ENCODE data around the gene LRRN2.
"Not testable (repeated sequence)": the region's sequence is repeated elsewhere in the genome, so short reads cannot be mapped to it uniquely, and the experiment has no call there.

The LRRN2 gene

DNA sequence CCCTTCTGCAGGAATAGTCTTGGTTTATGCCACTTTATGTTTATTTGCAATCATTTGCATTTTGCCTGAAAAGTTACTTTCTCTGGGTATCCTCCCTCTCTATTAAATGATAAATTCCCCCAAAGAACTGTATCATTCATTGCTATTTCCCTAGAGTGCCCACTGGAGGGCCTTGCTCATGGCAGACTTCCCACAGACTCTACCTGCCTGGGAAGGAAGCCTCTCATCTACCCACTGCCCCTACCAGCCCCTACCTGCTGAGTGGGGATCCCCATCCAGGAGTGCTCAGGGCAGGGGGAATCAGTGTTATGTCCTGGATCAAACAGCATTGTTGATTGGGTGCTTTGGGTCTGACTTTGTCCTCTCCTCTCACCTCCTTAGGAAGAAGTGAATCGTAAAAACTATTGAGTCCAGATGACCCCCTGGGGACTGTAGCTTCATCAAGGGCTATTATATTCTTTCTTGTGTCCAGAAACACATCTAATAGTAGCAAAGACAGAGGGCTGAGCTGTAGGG is 6.8 kb upstream of the LRRN2 start:
- no peak for DNase-seq (ENCODE audit: low spot score)

DNA sequence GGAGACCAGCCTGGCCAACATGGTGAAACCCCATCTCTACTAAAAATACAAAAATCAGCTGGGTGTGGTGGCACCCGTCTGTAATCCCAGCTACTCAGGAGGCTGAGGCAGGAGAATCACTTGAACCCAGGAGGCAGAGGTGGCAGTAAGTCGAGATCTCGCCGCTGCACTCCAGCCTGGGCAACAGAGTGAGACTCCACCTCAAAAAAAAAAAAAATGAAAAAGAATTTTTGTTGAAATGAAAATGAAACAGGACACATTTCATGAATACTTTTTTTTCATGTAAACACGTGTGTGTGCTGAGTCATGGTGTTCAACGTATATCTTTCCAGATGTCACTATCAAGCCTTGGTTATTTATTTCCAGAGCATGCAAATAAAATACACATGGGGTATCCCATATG is 5.8 kb upstream of the LRRN2 start:
- DNase-seq (ENCODE audit: low spot score), result not testable (repeated sequence)

DNA sequence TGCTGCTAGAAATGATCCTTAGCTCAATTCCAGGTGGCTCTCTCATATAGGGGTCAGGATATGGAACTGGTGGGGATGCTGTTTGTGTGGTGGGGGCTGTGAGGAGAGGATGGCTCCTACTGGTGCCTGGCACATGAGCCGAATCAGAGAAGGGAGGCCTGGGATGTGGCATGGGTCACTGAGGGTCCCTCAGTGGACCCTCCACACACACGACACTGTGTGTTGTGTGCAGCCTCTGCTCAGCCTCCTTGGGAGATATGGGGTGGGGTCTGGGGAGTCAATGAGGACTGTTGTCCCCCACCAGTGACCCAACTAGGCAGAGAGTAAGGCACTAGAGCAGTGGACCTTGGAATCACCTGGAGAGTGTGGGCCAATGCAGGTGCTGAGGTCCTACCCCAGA is 3.2 kb upstream of the LRRN2 start:
- no peak for DNase-seq (ENCODE audit: low spot score)

DNA sequence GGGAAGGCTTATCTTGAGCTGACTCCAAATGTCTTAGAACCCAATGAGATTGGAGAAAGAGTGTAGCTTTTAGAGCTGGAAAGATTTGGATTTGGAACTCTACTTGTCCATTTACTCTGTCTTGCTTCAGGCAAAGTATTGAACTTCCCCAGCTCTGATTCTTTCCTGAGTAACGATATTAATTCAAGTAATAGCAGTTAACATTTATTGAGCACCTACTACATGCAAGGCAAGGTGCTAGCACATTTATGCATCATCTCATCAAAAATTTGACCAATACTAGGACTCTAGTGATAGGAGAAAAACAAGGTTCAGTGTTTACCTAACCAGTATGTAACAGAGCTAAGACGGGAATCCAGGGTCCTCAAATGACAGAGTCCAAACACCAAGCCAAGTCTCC is 2.5 kb upstream of the LRRN2 start:
- DNase-seq (ENCODE audit: low spot score), result no peak

DNA sequence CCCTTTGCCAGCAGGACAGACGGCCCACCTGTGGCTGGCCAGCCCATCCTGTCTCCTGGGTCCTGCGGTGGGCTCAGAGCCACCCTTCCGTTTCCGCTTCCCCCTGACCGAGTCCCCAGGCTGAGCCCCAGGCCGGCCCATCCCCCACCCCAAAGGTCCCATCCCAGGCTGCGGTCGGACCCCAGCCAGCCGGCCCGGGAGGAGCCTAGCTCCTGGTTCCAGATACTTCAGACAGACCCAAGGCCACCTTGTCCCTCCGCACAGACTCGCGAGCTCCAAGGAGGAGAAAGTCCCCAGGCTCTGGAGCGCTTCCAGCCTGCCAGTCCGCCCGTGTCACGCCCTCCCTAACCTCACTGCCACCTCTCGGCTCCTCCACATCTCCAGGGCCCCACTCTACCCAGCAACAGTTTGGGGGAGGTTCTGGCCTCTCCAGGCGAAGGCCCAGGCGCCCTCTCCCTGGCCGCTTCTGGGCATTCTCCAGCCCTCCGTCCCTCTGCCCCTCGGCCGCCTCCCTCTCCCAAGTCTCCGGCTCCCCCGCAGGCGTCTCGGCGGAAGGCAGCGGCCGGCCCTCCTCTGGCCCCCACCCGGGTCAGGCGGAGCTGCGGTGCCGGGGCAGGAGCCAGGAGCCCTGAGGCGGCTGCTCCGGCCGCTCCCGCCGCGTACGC is 835 bp downstream of the LRRN2 start:
- peak; percentile 75 for DNase-seq (ENCODE audit: low spot score)

DNA sequence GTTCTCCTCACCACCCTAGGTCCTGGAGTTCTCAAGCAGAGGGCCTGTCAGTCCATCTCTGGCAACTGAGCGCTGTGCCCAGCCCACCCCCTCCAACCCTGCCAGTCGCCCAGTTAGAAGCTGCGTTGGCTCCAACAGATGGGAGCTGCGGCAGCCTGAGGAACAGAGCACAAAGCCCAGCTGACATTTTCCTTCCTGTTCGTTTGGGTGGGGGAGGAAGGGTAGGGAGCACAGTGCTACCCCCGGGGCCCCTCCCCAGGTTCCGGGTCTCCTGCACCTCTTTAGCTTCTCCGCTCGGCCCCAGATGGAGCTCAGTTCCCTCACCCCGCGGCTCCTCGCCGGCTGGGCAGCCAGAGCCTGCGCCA is 1.4 kb downstream of the LRRN2 start:
- DNase-seq (ENCODE audit: low spot score), result no peak

DNA sequence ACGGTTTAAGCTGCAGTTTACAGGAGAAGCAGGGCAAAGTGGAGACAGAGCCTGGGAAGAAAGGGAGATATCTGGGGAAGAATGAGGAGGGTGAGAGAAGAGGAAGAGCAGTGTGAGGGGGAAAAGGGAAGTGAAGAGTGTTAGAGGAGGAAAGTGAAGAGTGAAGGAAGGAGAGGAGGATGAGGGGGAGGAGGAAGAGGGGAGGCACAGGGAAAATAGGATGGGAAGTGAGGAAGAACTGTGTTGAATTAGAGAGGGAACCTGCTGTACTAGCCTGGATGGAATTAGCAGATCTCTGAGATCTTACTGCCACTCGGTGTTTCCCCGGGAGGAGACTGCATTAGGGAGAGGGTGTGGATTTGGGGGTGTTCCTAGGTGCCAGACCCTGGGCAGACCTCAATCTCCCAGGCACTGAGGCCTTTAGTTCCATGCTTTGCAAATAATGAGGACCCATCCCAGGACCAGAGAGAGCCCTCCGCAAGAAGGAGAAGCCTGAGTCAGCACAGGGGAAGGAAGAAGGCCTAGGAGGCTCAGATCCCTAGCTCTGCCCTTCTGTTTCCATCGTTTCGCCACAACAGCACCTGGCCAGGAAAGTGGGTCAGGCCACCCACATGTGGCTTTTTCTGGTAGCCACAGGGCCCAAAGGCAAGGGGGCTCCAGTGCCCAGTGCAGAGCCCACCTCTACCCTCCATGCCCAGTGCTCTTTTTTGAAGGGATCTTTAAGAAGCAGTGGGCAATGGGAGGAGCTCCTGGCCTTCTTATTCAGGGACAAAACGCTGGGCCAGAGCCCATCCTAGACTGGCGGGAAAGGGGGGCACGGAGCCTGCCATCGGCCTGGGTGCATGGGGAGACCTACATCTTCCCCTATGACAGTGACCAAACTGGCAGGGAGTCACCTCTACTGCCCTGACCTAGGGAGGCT is 2.0 kb downstream of the LRRN2 start:
- no peak for DNase-seq (ENCODE audit: low spot score)

DNA sequence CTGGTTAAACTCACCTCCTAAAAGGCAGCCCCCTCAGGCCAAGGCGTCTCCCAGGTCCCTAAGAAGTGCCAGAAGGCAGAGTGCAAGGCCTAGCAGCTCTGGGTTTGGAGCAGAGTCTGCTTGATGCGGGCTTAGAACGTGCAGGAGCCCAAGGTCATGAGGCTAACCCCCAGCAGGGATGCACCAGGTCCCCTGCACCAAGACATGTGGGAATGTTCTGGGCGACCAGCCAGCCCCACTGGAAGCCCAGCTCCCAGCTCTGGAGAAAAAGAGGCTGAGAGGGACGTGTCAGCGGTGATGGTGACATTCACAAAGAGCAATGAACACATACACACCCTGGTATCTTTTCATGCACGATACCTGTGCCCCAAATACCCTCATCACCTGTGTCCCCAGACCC is 5.1 kb downstream of the LRRN2 start:
- DNase-seq (ENCODE audit: low spot score), result no peak

DNA sequence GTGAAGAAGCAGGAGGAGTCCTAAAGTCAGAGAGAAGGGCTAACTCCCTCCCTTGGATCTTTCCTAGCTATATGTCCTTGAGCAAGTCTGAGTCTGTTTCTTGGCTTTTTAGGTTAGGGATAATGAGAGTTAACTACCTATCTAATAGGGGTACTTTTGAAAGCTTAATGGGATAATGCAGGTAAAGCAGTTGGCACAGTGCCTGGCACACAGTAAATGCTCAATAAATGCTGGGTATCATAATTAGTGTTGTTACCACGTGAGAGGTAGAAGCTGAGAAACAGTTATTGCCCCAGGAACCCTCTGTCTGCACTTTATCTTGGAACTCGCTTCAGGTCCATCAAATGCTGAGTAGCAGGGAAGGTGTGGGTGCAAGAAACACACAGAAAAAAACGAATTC is 5.5 kb downstream of the LRRN2 start:
- DNase-seq (ENCODE audit: low spot score), result no peak

DNA sequence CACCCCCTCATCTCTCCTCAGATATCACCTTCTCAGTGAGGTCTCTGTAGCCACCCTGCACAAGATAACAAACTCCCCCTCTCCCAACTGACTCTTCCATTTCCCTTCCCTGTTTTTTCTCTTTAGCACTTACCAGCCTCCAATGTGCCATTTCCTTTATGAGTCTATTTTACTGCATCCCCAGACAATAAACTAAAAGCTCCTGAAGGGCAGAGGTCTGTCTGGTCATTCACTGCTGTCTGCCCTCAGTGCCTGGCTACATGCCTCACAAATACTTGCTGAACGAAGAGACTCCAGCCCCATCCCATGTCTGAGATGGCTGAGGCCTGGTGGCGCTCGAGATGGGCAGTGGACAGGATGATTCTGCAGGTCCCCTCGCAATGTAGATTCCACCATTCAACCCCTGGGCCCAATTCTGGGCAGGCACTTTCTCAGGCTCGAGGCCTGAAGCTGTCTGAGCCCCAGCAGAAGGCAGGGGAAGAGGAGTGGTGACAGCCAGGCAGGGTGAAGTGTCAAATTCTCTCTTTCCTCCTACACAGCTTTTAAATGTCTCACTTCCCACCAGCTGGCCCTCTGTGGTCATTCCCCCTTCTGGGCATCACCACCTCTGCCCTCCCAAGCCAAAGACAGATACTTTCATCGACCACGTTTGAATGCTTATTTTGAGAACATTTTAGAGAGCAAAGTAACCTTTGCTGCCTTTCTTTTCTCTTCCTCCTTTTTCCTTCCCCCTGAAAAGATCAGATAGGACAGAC is 6.6 kb downstream of the LRRN2 start:
- DNase-seq (ENCODE audit: low spot score), result no peak

DNA sequence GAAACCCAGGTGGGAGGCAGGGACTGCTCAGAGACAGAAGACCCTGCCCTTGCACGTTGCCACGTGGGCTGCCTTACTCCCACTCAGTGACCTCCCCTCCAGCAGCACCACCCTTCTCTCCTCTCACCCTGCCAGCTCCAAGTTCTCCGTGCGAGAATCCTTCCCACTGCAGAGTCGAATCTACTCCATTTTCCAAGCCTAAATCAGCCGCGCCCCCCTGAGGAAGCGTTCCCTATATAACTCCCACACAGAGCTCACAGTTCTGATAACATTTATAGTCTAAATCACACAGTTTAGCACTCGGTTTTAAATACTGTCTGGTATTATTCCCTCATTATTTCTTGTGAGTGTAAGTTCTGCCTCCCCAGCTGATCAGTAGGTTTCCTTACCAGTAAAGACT is 7.7 kb downstream of the LRRN2 start:
- DNase-seq (ENCODE audit: low spot score), result no peak

DNA sequence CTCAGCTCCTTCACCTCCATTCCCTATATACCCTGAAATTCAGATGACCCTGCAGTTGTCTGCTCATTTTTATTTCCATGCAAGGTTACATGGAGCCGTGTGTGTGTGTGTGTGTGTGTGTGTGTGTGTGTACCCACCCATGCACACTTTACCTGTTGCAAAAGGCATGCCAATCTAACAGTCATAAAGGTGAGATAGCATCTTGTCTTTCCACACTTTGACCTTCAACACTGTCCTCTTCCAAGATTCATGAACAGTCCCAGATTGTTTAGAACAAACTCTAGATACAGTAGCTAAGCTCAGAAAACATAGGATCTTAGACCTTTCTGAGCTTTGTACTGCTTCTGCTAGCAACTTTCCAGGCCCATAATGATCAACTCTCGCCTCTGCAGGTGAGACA is 9.5 kb downstream of the LRRN2 start:
- DNase-seq (ENCODE audit: low spot score), result no peak

DNA sequence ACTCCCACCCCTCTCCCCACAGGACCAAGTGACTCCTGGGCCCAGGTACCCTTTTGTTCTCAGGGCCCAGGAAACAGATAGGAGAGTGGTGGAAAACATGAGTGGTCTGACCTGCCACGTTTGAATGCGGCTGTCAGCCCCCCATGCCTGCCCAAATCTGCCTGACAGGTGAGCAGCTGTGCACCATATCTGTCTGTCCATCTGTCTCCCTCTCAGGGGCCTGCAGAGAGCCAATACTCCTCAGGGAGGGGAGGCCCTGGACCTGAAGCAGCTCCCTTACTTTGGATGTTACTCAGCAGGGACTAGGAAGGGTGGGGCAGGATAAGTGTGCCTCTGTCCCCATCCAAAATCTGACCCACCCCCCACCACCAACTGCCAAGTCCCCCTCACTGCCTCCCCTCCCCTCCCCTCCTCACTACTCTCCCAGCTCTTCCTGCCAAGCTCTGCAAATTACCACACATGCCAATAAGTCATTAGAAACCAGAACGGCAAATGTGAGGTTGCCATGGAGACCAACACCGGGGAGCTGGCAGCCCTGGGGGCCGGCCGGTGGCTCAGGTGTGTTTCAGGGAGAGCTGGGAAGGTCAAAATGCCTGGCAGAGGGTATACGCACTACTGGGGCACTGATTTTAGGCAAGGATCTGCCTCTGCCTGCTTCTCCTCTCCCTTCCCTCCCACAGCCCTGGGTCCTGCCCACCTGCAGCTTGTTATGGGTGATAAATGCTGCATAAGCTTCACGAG is 11.5 kb downstream of the LRRN2 start:
- DNase-seq (ENCODE audit: low spot score), result no peak

DNA sequence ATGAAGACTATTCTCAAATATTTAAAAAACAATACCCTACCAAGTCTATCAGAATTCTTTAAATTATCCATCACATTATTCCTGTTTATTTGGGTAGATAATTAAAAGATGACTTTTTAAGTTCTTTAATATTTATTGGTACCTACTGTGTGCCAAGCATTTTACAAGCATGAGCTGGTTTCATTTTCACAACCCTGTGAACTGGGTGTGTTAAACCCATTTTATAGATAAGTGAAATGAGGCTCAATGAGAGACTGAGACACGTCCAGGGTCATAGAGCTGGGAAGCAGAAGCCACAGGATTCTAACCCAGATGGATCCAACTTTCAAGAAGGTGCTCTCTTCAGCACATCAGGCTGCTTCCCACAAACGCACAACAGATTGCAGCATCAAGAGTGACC is 12.3 kb downstream of the LRRN2 start:
- DNase-seq (ENCODE audit: low spot score), result no peak

DNA sequence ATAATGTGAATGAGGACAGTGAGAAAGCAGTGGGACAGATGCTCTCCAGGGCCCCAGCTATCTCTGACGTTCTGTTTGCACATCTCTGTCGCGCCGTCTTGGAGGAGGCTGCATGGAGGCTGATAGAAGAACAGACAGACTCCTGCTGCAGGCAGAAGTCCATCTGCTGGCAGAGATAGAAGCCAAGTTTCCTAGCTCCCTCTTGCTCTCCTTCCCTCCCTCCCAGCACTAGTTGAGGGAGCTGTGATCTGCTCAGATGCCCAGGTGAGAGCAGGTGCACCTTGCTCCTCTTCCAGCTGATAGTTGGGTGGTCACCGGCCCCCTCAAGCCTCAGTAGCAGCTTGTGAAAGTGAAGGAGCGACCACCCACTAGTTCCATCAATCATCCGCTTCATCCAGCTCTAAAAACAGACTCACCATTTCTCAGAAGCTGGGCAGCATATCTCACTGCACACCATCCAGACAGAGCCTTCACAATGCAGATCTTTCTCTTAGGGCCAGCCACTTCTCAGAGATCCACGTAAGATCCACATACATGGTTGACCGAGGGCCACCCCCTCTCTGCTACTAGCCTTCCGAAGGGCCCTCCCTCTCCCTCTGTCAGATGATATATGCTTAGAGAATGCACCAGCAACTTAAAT is 12.9 kb downstream of the LRRN2 start:
- no peak for DNase-seq (ENCODE audit: low spot score)

DNA sequence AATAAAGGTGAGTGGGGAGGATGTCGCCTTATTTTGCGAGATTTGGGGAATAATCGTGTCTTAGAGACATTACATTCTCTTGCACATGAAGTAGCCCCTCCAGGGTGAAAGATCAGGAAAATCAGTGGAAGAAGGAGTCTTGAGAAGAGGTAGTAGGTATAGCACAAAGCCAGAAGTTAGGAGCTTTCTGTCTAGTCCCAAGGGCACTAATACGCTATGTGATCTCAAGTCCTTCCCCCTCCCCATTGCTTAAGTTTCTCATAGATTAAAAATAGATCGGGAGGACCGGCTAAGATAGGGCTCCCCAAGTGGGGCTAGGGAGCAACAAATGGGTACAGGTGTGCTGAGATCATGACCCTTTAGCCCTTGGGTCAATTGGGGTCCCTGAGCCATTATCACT is 13.5 kb downstream of the LRRN2 start:
- DNase-seq (ENCODE audit: low spot score), result no peak

DNA sequence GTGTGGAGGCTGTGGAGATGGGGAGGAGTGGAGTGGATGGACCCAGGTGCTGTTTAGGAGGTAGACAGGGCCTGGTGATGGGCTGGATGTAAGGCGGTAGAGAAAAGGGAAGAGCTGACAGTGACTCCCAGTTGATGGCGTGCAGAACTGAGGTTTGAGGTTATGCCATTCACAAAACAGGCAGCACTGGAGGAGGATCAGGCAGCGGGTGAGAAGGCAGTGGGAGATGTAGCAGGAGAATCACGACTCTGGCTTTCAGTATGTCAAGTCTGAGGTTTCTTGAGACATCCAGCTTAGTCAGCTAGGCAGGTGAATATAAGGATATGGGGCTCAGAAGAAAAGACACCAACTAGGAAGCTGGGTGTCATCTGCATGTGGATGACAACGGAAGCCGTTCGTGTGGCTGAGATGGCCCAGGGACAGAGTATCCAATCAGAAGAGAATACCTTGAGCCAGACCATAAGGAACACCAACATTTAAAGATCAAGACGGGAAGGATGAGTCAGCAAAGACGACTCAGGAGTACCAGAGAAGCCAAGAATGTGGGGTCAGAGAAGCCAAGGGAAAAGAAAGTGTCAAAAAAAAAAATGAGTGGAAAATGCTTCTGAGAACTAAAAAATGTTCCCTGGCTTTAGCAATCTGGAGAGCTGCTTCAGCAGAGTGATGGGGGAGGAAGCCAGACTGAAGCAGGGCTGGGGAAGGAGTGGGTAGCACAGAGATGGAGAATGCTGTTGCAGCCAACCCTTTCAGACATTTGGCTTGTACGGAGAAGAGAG is 15.2 kb downstream of the LRRN2 start:
- DNase-seq (ENCODE audit: low spot score), result no peak

DNA sequence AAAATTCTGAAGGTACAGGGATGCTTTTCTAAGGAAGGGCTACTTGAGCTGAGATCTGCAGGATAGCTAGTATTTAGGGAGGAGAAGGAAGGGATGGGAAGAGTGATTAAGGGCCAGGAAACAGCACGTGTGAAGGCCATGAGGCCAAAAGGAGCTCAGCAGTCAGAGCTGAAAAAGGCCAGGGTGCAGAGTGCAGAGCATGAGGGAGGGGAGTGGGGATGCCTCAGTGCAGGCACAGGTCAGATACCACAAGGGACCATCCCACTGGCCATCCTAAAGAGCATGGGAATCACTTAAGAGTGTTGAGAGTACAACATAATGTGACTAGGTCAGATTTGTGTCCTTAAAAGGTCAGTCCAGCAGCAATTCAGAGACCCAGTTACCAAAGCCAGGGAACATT is 16.0 kb downstream of the LRRN2 start:
- DNase-seq (ENCODE audit: low spot score), result no peak

DNA sequence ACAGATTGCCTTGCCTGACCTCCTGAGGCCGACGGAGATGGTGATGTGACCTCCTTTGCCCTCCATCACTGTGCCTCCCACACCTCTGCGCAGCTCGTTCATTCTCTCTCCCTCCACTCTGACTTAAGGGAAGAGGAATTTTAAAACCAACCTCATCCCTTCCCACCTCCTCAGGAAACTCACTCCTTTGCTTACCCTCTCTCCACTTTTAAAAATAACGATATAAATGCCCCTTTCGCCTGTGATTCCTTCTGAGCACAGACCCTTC is 21.2 kb downstream of the LRRN2 start:
- no peak for DNase-seq (ENCODE audit: low spot score)

DNA sequence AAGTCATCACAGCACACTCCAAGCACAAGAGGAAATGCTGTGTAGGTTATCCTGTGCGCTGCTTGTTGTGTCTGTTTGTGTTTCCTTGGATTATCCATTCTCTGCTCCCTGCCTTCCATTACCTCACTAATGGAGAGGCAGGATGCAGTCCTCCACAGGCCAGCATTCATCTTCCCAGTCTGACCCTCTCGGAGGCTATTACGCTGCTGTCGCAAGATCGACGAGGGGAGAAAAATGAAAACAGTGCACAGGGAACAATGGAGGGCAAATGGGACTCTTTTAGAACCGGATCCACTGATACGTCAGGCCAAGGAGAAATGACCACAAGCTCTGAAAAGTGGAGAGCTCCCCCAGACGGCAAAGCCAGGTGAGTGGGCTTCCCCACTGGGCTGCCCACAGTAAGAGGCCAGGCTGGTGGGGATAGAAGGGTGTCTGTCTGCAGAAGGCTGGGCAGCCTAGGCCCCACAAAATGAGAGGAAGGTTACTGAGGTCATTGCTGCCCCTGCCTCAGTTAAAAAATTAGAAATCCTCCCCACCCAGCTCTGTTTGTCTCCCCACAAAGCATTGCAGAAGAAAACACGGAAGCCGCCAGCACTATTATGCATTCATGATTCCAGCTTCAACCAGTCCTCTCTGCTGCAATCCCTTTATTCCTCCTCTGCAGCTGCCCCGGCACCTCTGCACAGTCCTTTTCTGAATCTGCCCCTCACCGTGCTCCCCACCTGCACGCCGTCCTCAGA is 21.7 kb downstream of the LRRN2 start:
- DNase-seq (ENCODE audit: low spot score), result no peak
